ENCODE measurements around the gene HPSE2. TPM values are rescaled to one million over a fixed set of nuclear protein-coding genes. Genes with fewer than 3 reads are reported as not detected.

HPSE2 gene
- not detected in 2 replicates for total RNA-seq

GRCh38 chr10:99235658-99236626 is at the start of gene HPSE2:
TSS of gene HPSE2 (minus strand) at chr10:99235852.

DNA sequence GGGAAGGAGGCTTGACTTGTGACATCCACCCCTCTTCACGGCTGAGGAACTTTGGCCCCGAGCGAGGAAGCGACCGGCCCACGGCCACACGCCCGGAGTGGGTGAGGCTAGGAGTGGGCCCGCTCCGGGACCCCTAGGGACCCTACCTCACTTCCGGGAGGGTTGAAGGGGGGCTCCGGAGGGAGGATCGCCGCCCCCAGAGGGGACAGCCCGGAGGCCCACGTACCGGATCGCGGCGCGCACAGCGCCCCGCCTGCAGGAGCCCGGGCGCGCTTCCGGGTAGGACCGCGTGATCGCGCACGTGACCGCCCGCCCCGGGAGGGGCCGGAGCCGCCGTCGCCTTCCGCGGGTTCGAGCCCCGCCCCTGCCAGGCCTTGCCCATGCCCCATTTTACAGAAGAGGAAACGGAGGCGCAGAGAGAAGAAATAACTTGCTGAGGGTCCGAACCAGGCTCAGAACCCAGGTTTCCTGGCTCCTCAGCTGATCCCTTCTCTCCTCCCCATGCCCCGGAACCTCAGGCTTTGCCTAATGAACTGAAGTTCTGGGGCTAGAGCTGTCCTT is 788.9 kb downstream of the HPSE2 start, which contains the start of gene HPS1:
Gene HPS1, minus strand, starts transcription at position 275 of the 561 bp plus-strand sequence. CDS start 3,695 bp downstream, outside the sequence.

GRCh38 chr10:98414932-98415730 is 820.5 kb downstream of the HPSE2 start, which contains the start of gene PYROXD2:
TSS of gene PYROXD2 (minus strand) at chr10:98415182. CDS start at chr10:98415135, 47 bp downstream.

Small RNAs within 50 kb of the gene (small RNA-seq; reads per million reads assigned to genes)
- gene MIR4685 = 0.38 reads per million, percentile 3 among the genes with 10 or more reads in this experiment
- gene MIR6507 = not detected

Other genes starting within 250 kb of the HPSE2 start
- gene CNNM1, start 93.5 kb upstream of the HPSE2 start, total RNA-seq = 0.11 and 0.13 TPM in 2 replicates
- 14.9 and 17.6 TPM in 2 replicates for gene GOT1, start 194.8 kb upstream of the HPSE2 start, total RNA-seq